Ovary (tissue), 9 donors: ENCODE data around the gene BOLL. TPM values are rescaled to one million over a fixed set of nuclear protein-coding genes. Genes with fewer than 3 reads are reported as not detected.
"Not testable (repeated sequence)": the region's sequence is repeated elsewhere in the genome, so short reads cannot be mapped to it uniquely, and the experiment has no call there.

Experiments
- DNase-seq, 5 donors: peaks; one replicate each; pipeline ENCODE4 v3.0.0-alpha.2; 2019 to 2020
- H3K27ac ChIP-seq, 2 donors: fragments of 200-600 bp; one replicate each; pipeline versions ENCODE4 v1.5.1 to v1.8.0; 2019 to 2022
- H3K27me3 ChIP-seq: fragments of 200-600 bp; one replicate; pipeline ENCODE4 v1.8.0; 2022
- H3K36me3 ChIP-seq: fragments of 200-600 bp; sonication (generic); one replicate; pipeline ENCODE4 v1.5.1; 2019
- H3K4me1 ChIP-seq: one replicate; pipeline ENCODE4 v1.8.1; 2013; ENCODE audit warnings: mild to moderate bottlenecking, moderate library complexity; ENCODE audit not compliant: insufficient read depth
- H3K4me3 ChIP-seq: fragments of 200-600 bp; sonication (generic); one replicate; pipeline ENCODE4 v1.5.1; 2017
- H3K9me3 ChIP-seq, 2 donors: fragments of 200-600 bp in 1 of 2; sonication (generic) in 1 of 2; one replicate each; pipeline versions ENCODE4 v1.5.1 to v1.8.1; 2013 to 2019; ENCODE audit warnings: mild to moderate bottlenecking in 1 of 2, moderate library complexity in 1 of 2
- EP300 ChIP-seq: sonication (generic); formaldehyde crosslinking; IDR thresholded peaks from one replicate; pipeline ENCODE4 v1.6.1; 2017; ENCODE audit warnings: antibody characterized with exemption
- POLR2A ChIP-seq: fragments of 450-650 bp; IDR thresholded peaks from one replicate; pipeline ENCODE4 v1.6.1; 2017; ENCODE audit warnings: antibody characterized with exemption, mild to moderate bottlenecking, moderate library complexity
- WGBS, 3 donors: extraction: QIAGEN DNeasy Blood & Tissue Kit in 1 of 3; methylation state at CpG; one replicate each; pipeline versions ENCODE4 v1.1.5 to v1.1.7; 2013 to 2017; 5-methylcytosine and 5-hydroxymethylcytosine counted together
- intact Hi-C, 4 donors: fragments of 100-400 bp; cut with DNase I; formaldehyde crosslinking; loops; one replicate each; pipeline versions ENCODE4 v1.11.0 to v1.15.1; 2022 to 2023
- polyA plus RNA-seq, 2 donors: library from polyadenylated mRNA; stranded (reverse); fragments of 200-250 nt in 1 of 2; fragments of 350-450 nt in 1 of 2; fragmentation: Illumina TruSeq in 1 of 2; extraction: RNeasy Lipid Tissue Mini Kit (QIAGEN cat#74804) in 1 of 2; gene quantifications; one replicate each; pipeline ENCODE4 v1.2.3, GENCODE V29; 2013 to 2014
- total RNA-seq, 7 donors: library from RNA; depleted of rRNA in 2 of 7; stranded (reverse); fragments of >200 nt in 2 of 7; fragmentation: NEBNext Ultra II Directional in 3 of 7; extraction: Animal tissue kit (Norgen Biotek cat#: 25700) in 3 of 7; gene quantifications; one replicate each; pipeline versions ENCODE4 v1.1.0 to v1.2.4, GENCODE V29; 2016 to 2023
- TF ChIP-seq, protein P1 (sequence below), 3 donors: fragments of 450-650 bp in 2 of 3; fragments of 200-600 bp in 1 of 3; IDR thresholded peaks; one replicate each; pipeline versions ENCODE4 v1.5.1 to v1.8.0; 2016 to 2022; ENCODE audit warnings: antibody characterized with exemption in 3 of 3, mild to moderate bottlenecking in 1 of 3
- donor health status: DM: no; HTN: no; CAD: no; lungs with moderate emphysema.
- donor health status: DM: no; HTN: no; CAD: no.
- donor health status: Bipolar disorder and iron deficiency.
- donor health status: DM: yes; HTN: yes; CAD: no.
- donor health status: DM: no; HTN: no; CAD: no.
- donor health status: DM: yes; HTN: yes; CAD: no.

The BOLL gene
- total and polyA plus RNA-seq, 9 donors = not detected

DNA sequence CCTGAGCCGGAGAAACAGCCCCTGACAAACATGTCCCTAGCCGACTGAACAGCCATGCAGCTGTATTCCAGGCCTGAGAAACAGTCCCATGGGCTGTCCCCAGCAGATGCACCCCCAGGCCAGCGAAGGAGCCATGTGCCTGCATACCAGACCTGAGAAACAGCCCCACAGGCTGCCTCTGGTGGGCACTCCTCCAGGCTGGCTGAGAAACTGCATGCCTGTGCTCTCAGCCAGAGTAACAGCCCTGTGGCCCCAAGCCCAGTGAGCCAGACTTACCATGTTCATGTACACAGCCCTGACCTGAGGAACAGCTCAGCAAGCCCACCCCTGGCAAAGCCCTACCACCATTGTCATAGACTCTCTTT is 24.8 kb downstream of the BOLL start:
- Histone ChIP-seq H3K27me3 (no peaks in the 10 kb centered on the region), H3K4me1 (no peaks in the 10 kb centered on the region), H3K9me3 (no peaks in the 10 kb centered on the region), H3K4me3 (no peak overlapping the region), H3K36me3 (no peaks in the 10 kb centered on the region), H3K27ac (no peak overlapping the region)
- DNase-seq = no peak
- intact Hi-C loops = no loop called here
- TF ChIP-seq, protein P1, sequence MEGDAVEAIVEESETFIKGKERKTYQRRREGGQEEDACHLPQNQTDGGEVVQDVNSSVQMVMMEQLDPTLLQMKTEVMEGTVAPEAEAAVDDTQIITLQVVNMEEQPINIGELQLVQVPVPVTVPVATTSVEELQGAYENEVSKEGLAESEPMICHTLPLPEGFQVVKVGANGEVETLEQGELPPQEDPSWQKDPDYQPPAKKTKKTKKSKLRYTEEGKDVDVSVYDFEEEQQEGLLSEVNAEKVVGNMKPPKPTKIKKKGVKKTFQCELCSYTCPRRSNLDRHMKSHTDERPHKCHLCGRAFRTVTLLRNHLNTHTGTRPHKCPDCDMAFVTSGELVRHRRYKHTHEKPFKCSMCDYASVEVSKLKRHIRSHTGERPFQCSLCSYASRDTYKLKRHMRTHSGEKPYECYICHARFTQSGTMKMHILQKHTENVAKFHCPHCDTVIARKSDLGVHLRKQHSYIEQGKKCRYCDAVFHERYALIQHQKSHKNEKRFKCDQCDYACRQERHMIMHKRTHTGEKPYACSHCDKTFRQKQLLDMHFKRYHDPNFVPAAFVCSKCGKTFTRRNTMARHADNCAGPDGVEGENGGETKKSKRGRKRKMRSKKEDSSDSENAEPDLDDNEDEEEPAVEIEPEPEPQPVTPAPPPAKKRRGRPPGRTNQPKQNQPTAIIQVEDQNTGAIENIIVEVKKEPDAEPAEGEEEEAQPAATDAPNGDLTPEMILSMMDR (IDR thresholded peaks at IDR 0.05) = no peak
- WGBS, 3 donors = 68 to 100% (median 84%) methylated on average over 3 of the region's 3 CpGs

DNA sequence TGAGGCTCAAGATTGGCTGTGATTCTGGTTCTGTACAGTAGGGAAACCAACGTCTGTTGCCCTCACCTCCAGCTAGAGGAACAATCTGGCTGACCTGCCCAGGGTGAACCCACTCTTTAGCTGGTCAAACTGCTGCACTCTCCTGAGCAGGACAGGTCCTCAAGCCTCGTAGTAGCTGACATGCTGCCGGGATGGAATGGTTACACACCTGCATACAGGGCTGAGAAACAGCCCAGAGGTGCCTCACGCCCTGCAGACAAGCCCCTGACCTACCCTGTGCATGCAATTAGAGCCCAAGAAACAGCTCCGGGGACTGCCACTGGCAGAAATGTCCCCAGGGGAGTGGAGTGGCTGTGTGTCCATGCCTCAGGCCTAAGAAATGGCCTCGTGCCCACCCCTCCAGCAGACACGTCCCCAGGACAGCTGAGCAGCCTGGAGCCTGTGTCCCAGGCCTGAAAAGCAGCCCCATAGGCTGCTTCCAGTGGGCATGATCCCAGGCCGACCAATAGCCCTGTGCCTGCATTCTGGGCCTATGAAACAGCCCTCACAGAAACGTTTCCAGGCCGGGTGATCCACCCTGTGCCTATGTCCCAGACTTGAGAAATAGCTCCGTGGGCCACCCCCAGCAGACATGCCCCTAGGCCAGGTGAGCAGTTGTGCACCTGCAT is 25.4 kb downstream of the BOLL start:
- no peaks in the 10 kb centered on the region for H3K27me3 ChIP-seq
- H3K36me3 ChIP-seq = no peaks in the 10 kb centered on the region
- no peaks in the 10 kb centered on the region for H3K4me1 ChIP-seq
- no peak for DNase-seq
- no peaks in the 10 kb centered on the region for H3K9me3 ChIP-seq
- TF ChIP-seq, protein P1 (IDR thresholded peaks at IDR 0.05) = no peak
- no peak for TF ChIP-seq EP300
- no peak for TF ChIP-seq POLR2A
- intact Hi-C loops = no loop called here
- WGBS, 3 donors = 74 to 84% (median 77%) methylated on average over 11 of the region's 11 CpGs
- no peak overlapping the region for H3K27ac ChIP-seq
- H3K4me3 ChIP-seq = no peak overlapping the region

DNA sequence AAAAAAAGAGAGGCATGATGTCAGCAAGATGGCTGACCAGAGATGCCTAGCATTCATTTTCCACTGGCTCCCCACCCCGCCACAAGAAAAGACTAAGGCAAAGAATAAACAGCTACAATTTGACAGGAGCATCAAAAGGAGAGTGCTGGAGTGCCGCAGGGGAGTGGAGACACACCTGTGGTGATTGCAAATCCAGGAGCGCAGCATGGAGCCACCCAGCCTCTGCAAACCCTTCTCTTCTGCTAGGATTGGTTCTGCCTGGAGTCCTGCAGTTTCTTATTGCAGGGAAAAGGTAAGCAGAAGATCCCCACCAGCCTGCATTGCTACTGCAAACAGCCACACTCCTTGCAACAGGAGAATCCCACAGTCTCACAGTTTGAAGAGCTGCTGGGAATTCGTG is 26.1 kb downstream of the BOLL start:
- no peak for TF ChIP-seq POLR2A
- TF ChIP-seq, protein P1 (IDR thresholded peaks at IDR 0.05) = no peak
- no peak for TF ChIP-seq EP300
- no peak overlapping the region for H3K27ac ChIP-seq
- H3K4me1 ChIP-seq = no peaks in the 10 kb centered on the region
- WGBS, 3 donors = 69 to 75% (median 71%) methylated on average over 4 of the region's 4 CpGs
- no peak for DNase-seq
- H3K36me3 ChIP-seq = no peaks in the 10 kb centered on the region
- H3K9me3 ChIP-seq = no peaks in the 10 kb centered on the region
- no peaks in the 10 kb centered on the region for H3K27me3 ChIP-seq
- intact Hi-C loops = no loop called here
- no peak overlapping the region for H3K4me3 ChIP-seq

DNA sequence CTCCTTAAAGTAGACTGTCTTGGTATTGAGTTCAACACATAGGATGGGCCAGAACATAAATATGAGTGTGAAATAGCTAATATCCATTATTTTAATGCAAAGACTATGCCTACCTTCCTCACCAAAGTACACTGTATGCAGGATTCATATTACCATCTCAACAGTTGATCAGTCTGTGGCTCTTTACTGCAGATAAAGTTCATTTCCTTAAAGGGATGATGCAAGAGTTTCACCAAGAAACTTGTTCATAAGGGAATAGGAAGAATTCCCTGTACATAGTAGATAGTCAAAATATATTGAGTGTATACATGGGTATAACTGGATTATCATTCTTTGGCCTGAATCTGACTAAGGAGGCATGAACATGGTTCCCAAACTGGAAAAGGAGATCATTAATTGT is 44.9 kb downstream of the BOLL start:
- no peak for DNase-seq
- no peak overlapping the region for H3K27ac ChIP-seq
- no peaks in the 10 kb centered on the region for H3K27me3 ChIP-seq
- no peaks in the 10 kb centered on the region for H3K9me3 ChIP-seq
- H3K36me3 ChIP-seq = no peaks in the 10 kb centered on the region
- no peak for TF ChIP-seq POLR2A
- TF ChIP-seq, protein P1 (IDR thresholded peaks at IDR 0.05) = no peak
- TF ChIP-seq EP300 = no peak
- intact Hi-C loops = no loop called here
- no peak overlapping the region for H3K4me3 ChIP-seq
- no peaks in the 10 kb centered on the region for H3K4me1 ChIP-seq

DNA sequence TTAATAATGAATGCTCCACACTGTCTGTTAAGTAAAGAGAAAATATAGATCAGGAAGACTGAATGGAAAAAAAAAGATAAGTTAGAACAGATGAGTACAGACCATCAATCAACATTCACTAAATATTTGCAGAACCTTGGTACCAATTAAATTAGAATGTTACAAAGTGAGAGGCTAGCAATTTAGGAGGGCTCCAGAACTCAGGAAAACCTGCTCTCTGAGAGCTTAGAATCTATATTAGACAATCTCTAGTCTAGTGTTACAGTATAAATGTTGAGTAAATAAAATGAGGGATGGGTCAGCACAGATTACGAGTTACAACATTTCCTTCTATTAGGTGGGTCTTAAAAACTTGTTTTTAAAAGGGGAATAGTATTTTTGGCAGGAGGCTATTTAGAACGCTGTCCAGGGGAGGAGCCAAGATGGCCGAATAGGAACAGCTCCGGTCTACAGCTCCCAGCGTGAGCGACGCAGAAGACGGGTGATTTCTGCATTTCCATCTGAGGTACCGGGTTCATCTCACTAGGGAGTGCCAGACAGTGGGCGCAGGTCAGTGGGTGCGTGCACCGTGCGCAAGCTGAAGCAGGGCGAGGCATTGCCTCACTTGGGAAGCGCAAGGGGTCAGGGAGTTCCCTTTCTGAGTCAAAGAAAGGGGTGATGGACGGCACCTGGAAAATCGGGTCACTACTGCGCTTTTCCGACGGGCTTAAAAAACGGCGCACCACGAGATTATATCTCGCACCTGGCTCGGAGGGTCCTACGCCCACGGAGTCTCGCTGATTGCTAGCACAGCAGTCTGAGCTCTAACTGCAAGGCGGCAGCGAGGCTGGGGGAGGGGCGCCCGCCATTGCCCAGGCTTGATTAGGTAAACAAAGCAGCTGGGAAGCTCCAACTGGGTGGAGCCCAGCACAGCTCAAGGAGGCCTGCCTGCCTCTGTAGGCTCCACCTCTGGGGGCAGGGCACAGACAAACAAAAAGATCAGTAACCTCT is 56.3 kb downstream of the BOLL start:
- 86 to 89% (median 88%) methylated on average over 31 to 32 of the region's 32 CpGs for WGBS, 3 donors
- H3K27ac ChIP-seq, intact Hi-C loops, H3K4me3 ChIP-seq, H3K36me3 ChIP-seq, H3K4me1 ChIP-seq, DNase-seq, H3K9me3 ChIP-seq, H3K27me3 ChIP-seq: not testable (repeated sequence)
